GM21825 (cell line): ENCODE data around the gene SLC12A5.
A peak's percentile ranks its signal among the peaks of the same experiment; 100 is the strongest.

ENCODE experiments used
- ATAC-seq: cut with Tn5 transposase; IDR thresholded peaks from one replicate; pipeline ENCODE4 v1.9.1; 2021; ENCODE audit warnings: mild to moderate bottlenecking, moderate library complexity; ENCODE audit not compliant: unreplicated experiment

SLC12A5 gene

DNA sequence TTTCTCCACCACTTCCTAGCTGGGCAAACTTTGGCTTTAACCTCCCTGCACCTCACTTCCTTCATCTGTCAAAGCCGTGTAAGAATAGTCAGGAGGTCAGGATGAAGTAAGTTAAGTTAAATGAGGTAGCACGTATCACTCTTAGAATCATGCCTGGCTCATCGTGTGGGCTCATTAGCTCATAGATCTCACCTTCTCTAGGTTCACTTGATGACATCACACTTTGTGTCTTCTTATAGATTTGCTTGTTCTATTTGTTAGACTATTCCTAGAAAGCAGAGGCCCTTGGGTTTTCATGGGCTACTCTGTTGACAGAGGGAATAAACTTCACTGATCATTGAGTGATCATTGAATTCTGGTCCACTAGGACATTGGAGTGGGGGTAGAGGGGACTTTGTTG, 72.9 kb downstream of the SLC12A5 start:
- no peak for ATAC-seq

DNA sequence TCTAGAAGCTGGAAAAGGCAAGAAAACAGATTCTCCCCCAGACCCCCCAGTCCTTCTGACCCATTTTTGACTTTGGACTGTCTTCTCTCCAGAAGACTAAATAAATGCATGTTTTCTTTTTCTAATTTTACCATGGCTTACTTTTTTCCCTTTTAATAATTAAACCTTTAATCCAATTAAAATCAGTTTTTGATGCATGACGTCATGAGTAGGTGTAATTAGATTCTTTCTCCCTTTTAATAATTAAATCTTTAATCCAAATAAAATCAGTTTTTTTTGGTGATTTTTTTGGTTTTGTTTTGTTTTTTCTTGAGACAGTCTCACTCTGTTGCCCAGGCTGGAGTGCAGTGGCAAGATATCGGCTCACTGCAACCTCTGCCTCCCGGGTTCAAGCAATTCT, 73.9 kb downstream of the SLC12A5 start:
- ATAC-seq: no peak

- no peak for ATAC-seq
Measured at GRCh38 chr20:46104262-46104661, 75.2 kb downstream of the SLC12A5 start.

- no peak for ATAC-seq
Measured at GRCh38 chr20:46107061-46107460, 78.0 kb downstream of the SLC12A5 start.

GRCh38 chr20:46108435-46108841, 79.4 kb downstream of the SLC12A5 start:
- peak; percentile 78 for ATAC-seq

GRCh38 chr20:46108976-46109375, 80.0 kb downstream of the SLC12A5 start:
- no peak for ATAC-seq
